ENCODE data around the gene MS4A15. TPM values are rescaled to one million over a fixed set of nuclear protein-coding genes. Genes with fewer than 3 reads are reported as not detected.

Gene MS4A15
- total and polyA plus RNA-seq, 5 donors from 2014 or later = not detected

DNA sequence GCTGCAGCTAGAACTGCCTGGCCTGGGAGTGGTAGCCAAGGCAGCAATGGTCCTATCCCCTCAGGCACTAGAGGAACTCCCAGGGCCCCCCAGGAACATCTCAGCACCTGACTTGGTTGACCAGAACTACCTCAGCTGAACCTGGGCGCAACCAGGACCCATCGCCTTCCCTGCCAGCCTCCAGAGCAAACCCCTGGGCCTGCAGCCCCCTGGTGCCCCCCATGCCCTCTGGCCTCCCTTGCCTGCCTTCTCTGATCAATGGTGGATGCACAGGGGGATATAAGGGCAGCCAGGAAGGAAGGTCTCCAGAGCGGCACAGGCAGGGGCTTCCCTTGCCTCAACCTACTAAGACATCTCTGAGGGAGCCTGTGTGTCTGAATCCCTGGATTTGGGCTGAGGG, 42.0 kb downstream of the MS4A15 start:
- no peak overlapping the region for H3K27ac ChIP-seq (ENCODE audit: insufficient read depth, low read length, poor library complexity, severe bottlenecking)
- peaks cover 4% of the 10 kb centered on the region for H3K27me3 Mint-ChIP-seq
- H3K4me3 ChIP-seq (ENCODE audit: low read depth, low read length) = no peak overlapping the region
- no peak overlapping the region for H3K4me3 Mint-ChIP-seq
- no peaks in the 10 kb centered on the region for H3K36me3 Mint-ChIP-seq
- no peaks in the 10 kb centered on the region for H3K4me1 Mint-ChIP-seq
- no peaks in the 10 kb centered on the region for H3K36me3 ChIP-seq (ENCODE audit: control insufficient read depth, insufficient read depth, low read length)
- H3K9me3 Mint-ChIP-seq = no peaks in the 10 kb centered on the region
- DNase-seq (no peak), ATAC-seq (ENCODE audit: low read depth in 2 of 2) (no peak)
- no peaks in the 10 kb centered on the region for H3K27me3 ChIP-seq (ENCODE audit: control insufficient read depth, insufficient read depth, low read length)
- no peak overlapping the region for H3K27ac Mint-ChIP-seq
- no peaks in the 10 kb centered on the region for H3K9me3 ChIP-seq (ENCODE audit: control insufficient read depth in 2 of 2, low read length in 2 of 2)
- no peaks in the 10 kb centered on the region for H3K4me1 ChIP-seq (ENCODE audit: control insufficient read depth, insufficient read depth, low read length, poor library complexity, severe bottlenecking)

DNA sequence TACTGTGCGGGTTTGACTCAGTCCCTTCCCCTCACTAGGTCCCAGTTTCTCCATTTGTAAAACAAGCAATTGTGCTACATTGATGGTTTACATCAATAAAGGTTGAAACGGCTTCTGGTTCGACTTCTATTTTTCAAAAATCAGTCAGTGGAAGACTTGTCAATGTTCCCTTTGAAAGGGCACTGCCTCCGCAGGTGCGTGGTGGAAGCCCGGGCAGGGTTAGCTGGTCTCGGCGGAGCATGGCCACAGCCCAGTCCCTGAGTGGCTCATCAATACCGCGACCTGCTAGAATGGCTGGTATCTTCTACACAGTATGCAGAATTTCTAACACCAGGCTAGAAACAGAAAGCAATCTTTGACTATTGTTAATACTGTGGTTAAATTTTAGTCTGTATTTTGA, 44.5 kb downstream of the MS4A15 start:
- H3K36me3 Mint-ChIP-seq = no peaks in the 10 kb centered on the region
- H3K9me3 ChIP-seq (ENCODE audit: control insufficient read depth in 2 of 2, low read length in 2 of 2) = no peaks in the 10 kb centered on the region
- ATAC-seq (ENCODE audit: low read depth in 2 of 2) = no peak
- H3K4me3 ChIP-seq (ENCODE audit: low read depth, low read length) = no peak overlapping the region
- no peaks in the 10 kb centered on the region for H3K27me3 ChIP-seq (ENCODE audit: control insufficient read depth, insufficient read depth, low read length)
- no peak overlapping the region for H3K4me3 Mint-ChIP-seq
- no peak for DNase-seq
- H3K27ac ChIP-seq (ENCODE audit: insufficient read depth, low read length, poor library complexity, severe bottlenecking) = no peak overlapping the region
- no peaks in the 10 kb centered on the region for H3K4me1 ChIP-seq (ENCODE audit: control insufficient read depth, insufficient read depth, low read length, poor library complexity, severe bottlenecking)
- H3K4me1 Mint-ChIP-seq = no peaks in the 10 kb centered on the region
- no peaks in the 10 kb centered on the region for H3K36me3 ChIP-seq (ENCODE audit: control insufficient read depth, insufficient read depth, low read length)
- no peak overlapping the region for H3K27ac Mint-ChIP-seq
- peaks cover 14% of the 10 kb centered on the region for H3K27me3 Mint-ChIP-seq
- no peaks in the 10 kb centered on the region for H3K9me3 Mint-ChIP-seq

DNA sequence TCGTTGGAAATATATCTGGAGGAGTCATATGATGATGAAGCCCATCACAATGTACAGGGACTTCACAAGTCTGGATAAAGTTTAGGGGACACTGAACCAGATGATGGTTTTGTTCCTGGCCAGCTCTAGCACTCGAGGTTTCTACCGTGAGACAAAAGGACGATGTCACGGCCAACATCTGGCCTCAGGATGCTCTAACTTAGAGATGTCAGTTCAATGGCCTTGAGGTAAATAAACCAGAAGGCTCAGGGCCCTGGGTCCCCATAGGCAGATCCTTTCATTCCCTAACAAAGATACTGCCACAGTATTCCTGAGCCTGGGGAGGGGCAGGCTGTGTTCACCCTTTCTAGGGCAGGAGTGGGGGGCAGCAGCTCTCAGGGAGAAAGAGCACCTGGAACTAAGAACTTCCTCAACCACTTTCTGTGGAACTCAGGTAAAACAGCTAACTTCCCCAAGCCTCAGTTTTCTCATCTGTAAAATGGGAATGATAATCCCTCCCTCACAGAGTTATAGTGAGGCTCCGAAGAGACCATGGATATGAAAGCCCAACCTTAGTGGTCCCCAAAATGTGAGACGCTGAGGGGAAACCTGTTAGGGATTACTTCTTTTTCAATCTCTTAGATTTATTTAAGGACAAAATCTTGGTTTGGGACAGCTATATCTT, 46.7 kb downstream of the MS4A15 start:
- H3K4me1 ChIP-seq (ENCODE audit: control insufficient read depth, insufficient read depth, low read length, poor library complexity, severe bottlenecking) = no peaks in the 10 kb centered on the region
- no peak overlapping the region for H3K4me3 Mint-ChIP-seq
- H3K4me1 Mint-ChIP-seq = no peaks in the 10 kb centered on the region
- no peaks in the 10 kb centered on the region for H3K9me3 ChIP-seq (ENCODE audit: control insufficient read depth in 2 of 2, low read length in 2 of 2)
- H3K36me3 Mint-ChIP-seq = no peaks in the 10 kb centered on the region
- H3K9me3 Mint-ChIP-seq = peaks cover 0 to 2% (median 0%) of the 10 kb centered on the region in 7 donors
- no peak overlapping the region for H3K27ac Mint-ChIP-seq
- no peak overlapping the region for H3K4me3 ChIP-seq (ENCODE audit: low read depth, low read length)
- no peak overlapping the region for H3K27ac ChIP-seq (ENCODE audit: insufficient read depth, low read length, poor library complexity, severe bottlenecking)
- peaks cover 14% of the 10 kb centered on the region for H3K27me3 Mint-ChIP-seq
- DNase-seq (no peak), ATAC-seq (ENCODE audit: low read depth in 2 of 2) (no peak)
- no peaks in the 10 kb centered on the region for H3K27me3 ChIP-seq (ENCODE audit: control insufficient read depth, insufficient read depth, low read length)
- H3K36me3 ChIP-seq (ENCODE audit: control insufficient read depth, insufficient read depth, low read length) = no peaks in the 10 kb centered on the region

DNA sequence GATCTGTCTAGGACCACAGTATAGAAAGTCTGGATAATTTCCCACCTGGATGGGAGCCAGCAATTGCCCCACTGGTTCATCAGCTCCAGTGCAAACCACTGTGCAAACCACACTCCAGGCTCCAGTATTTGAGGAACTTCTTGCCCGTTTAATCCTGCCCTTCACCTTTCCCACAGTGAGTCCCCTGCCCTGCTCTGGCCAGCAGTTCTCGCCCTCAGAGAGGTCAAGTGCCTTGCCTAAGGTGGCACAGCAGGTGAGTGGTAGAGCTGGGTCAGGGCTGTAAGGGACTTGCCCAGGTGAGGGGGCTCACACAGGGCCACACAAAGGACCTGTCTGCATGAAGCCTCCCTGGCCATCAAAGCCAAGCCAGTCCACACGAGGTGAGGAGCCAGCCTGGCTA, 52.6 kb downstream of the MS4A15 start:
- no peak overlapping the region for H3K27ac ChIP-seq (ENCODE audit: insufficient read depth, low read length, poor library complexity, severe bottlenecking)
- peak overlapping the region in 1 of 3 donors; percentile 27 for H3K27ac Mint-ChIP-seq
- ATAC-seq (ENCODE audit: low read depth in 2 of 2) = no peak

DNA sequence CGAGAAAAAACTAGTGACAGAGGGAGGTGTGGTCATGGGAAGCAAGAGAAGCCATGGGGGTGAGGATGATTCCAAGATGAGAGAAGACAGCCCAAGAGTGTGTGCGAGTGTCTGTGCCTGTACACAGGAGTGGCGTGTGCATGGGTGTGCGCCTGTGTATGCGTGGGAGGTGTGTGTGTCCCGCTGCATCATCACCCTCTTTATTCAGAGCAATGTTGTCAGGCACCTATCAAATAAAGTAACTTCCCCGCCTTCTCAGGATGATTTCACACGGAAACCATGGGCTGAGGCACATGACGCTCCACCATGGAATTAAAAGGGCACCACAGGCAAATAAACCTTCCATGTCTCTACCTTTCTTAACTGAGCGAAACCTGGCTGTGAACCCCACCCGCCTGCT, 53.0 kb downstream of the MS4A15 start:
- Histone ChIP-seq H3K27ac (ENCODE audit: insufficient read depth, low read length, poor library complexity, severe bottlenecking) (no peak overlapping the region), H3K27me3 (ENCODE audit: control insufficient read depth, insufficient read depth, low read length) (no peaks in the 10 kb centered on the region), H3K9me3 (ENCODE audit: control insufficient read depth in 2 of 2, low read length in 2 of 2) (no peaks in the 10 kb centered on the region), H3K36me3 (ENCODE audit: control insufficient read depth, insufficient read depth, low read length) (no peaks in the 10 kb centered on the region), H3K4me1 (ENCODE audit: control insufficient read depth, insufficient read depth, low read length, poor library complexity, severe bottlenecking) (no peaks in the 10 kb centered on the region), H3K4me3 (ENCODE audit: low read depth, low read length) (no peak overlapping the region)
- Mint-ChIP-seq H3K27ac (no peak overlapping the region), H3K9me3 (peaks cover 0 to 4% (median 0%) of the 10 kb centered on the region in 7 donors), H3K36me3 (no peaks in the 10 kb centered on the region), H3K27me3 (peaks cover 5% of the 10 kb centered on the region), H3K4me1 (no peaks in the 10 kb centered on the region), H3K4me3 (no peak overlapping the region)
- DNase-seq = no peak
- no peak for ATAC-seq (ENCODE audit: low read depth in 2 of 2)

More for the DNA sequence above, 52.6 kb downstream of the MS4A15 start:
- Mint-ChIP-seq H3K4me1 (no peaks in the 10 kb centered on the region), H3K36me3 (no peaks in the 10 kb centered on the region), H3K9me3 (peaks cover 0 to 3% (median 0%) of the 10 kb centered on the region in 7 donors), H3K27me3 (peaks cover 10% of the 10 kb centered on the region), H3K4me3 (no peak overlapping the region)
- Histone ChIP-seq H3K9me3 (ENCODE audit: control insufficient read depth in 2 of 2, low read length in 2 of 2) (no peaks in the 10 kb centered on the region), H3K27me3 (ENCODE audit: control insufficient read depth, insufficient read depth, low read length) (no peaks in the 10 kb centered on the region), H3K4me3 (ENCODE audit: low read depth, low read length) (no peak overlapping the region), H3K4me1 (ENCODE audit: control insufficient read depth, insufficient read depth, low read length, poor library complexity, severe bottlenecking) (no peaks in the 10 kb centered on the region), H3K36me3 (ENCODE audit: control insufficient read depth, insufficient read depth, low read length) (no peaks in the 10 kb centered on the region)
- DNase-seq = no peak

DNA sequence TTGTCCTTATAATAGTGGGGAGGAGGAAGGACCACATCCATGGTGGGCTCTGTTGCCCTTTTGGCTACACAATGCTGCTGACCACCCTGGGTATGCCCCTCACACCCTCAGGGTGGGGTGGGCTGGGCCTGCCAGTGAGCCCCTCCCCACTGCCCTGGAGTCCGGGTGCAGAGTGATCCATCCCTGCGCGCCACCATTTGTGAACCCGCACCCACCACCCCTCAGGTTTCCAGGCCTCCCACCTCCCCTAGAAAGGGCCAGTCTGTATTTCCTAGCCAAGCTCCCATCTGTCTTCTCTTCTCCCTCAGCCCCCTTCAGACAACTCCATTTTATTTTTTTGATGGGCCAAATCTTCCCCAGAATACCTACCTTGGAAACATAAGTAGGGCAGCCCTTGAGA, 53.5 kb downstream of the MS4A15 start:
- H3K4me1 Mint-ChIP-seq = no peaks in the 10 kb centered on the region
- DNase-seq = no peak
- Histone ChIP-seq H3K27me3 (ENCODE audit: control insufficient read depth, insufficient read depth, low read length) (no peaks in the 10 kb centered on the region), H3K4me3 (ENCODE audit: low read depth, low read length) (no peak overlapping the region), H3K9me3 (ENCODE audit: control insufficient read depth in 2 of 2, low read length in 2 of 2) (no peaks in the 10 kb centered on the region), H3K36me3 (ENCODE audit: control insufficient read depth, insufficient read depth, low read length) (no peaks in the 10 kb centered on the region), H3K4me1 (ENCODE audit: control insufficient read depth, insufficient read depth, low read length, poor library complexity, severe bottlenecking) (no peaks in the 10 kb centered on the region), H3K27ac (ENCODE audit: insufficient read depth, low read length, poor library complexity, severe bottlenecking) (no peak overlapping the region)
- H3K27me3 Mint-ChIP-seq = peaks cover 4% of the 10 kb centered on the region
- H3K9me3 Mint-ChIP-seq = peaks cover 0 to 4% (median 0%) of the 10 kb centered on the region in 7 donors
- no peaks in the 10 kb centered on the region for H3K36me3 Mint-ChIP-seq
- no peak for ATAC-seq (ENCODE audit: low read depth in 2 of 2)
- no peak overlapping the region for H3K4me3 Mint-ChIP-seq
- H3K27ac Mint-ChIP-seq = no peak overlapping the region

DNA sequence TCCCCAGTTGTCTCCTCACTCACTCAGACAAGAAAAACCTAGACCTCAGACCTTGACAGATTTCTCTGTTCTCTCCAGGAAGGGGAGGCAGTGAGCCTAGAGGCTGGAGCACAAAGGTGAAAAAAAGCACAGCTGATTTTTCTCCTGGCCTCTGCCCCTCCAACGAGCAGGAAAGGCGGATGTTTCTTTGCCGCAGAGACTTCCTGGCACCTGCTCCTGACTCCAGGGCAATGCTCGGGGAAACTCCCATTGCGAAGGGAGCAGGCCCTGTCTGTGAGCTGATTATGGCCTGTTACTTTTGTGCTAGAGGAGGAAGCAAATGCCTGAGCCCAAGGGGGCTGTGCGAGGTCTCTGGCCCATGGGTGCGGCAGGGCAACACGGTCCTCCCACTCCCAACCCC, 53.9 kb downstream of the MS4A15 start:
- no peak for DNase-seq
- Histone ChIP-seq H3K4me3 (ENCODE audit: low read depth, low read length) (no peak overlapping the region), H3K27me3 (ENCODE audit: control insufficient read depth, insufficient read depth, low read length) (no peaks in the 10 kb centered on the region), H3K4me1 (ENCODE audit: control insufficient read depth, insufficient read depth, low read length, poor library complexity, severe bottlenecking) (no peaks in the 10 kb centered on the region), H3K27ac (ENCODE audit: insufficient read depth, low read length, poor library complexity, severe bottlenecking) (no peak overlapping the region), H3K9me3 (ENCODE audit: control insufficient read depth in 2 of 2, low read length in 2 of 2) (no peaks in the 10 kb centered on the region), H3K36me3 (ENCODE audit: control insufficient read depth, insufficient read depth, low read length) (no peaks in the 10 kb centered on the region)
- Mint-ChIP-seq H3K4me1 (no peaks in the 10 kb centered on the region), H3K27me3 (peaks cover 4% of the 10 kb centered on the region), H3K36me3 (no peaks in the 10 kb centered on the region), H3K9me3 (peaks cover 0 to 4% (median 0%) of the 10 kb centered on the region in 7 donors), H3K27ac (no peak overlapping the region), H3K4me3 (no peak overlapping the region)
- ATAC-seq (ENCODE audit: low read depth in 2 of 2) = no peak

DNA sequence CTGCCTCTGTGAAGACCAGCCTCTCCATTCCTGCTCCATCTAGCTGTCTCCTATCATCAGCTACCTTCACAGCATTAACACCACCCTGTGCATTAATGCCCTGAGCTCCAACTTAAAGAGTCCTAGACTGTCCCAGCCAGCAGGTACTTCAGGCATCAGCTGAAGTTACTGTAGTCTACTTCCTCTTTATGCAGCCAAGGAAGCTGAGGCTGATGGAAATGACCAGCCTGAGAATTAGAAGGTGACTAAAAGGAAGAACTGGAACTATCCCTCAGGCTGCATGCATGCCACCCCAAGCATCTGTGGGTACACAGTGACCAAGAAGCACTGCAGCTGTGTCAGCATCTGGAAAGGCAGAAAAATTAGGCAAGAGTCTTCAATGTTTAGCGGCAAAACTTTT, 56.7 kb downstream of the MS4A15 start:
- H3K4me1 Mint-ChIP-seq = no peaks in the 10 kb centered on the region
- H3K4me3 Mint-ChIP-seq = no peak overlapping the region
- no peak for ATAC-seq (ENCODE audit: low read depth in 2 of 2)
- H3K27me3 Mint-ChIP-seq = peaks cover 4% of the 10 kb centered on the region
- H3K27ac ChIP-seq (ENCODE audit: insufficient read depth, low read length, poor library complexity, severe bottlenecking) = no peak overlapping the region
- H3K27me3 ChIP-seq (ENCODE audit: control insufficient read depth, insufficient read depth, low read length) = peaks cover 2% of the 10 kb centered on the region
- DNase-seq = no peak
- H3K4me3 ChIP-seq (ENCODE audit: low read depth, low read length) = no peak overlapping the region
- no peaks in the 10 kb centered on the region for H3K36me3 ChIP-seq (ENCODE audit: control insufficient read depth, insufficient read depth, low read length)
- no peaks in the 10 kb centered on the region for H3K36me3 Mint-ChIP-seq
- no peak overlapping the region for H3K27ac Mint-ChIP-seq
- H3K9me3 ChIP-seq (ENCODE audit: control insufficient read depth in 2 of 2, low read length in 2 of 2) = peaks cover 11 to 15% of the 10 kb centered on the region in 2 experiments
- H3K9me3 Mint-ChIP-seq = peaks cover 0 to 15% (median 5%) of the 10 kb centered on the region in 7 donors
- H3K4me1 ChIP-seq (ENCODE audit: control insufficient read depth, insufficient read depth, low read length, poor library complexity, severe bottlenecking) = no peaks in the 10 kb centered on the region
